GM10847 (cell line): ENCODE results near the gene CCSER1.

Experiments used
- POLR2A ChIP-seq: IDR thresholded peaks from 2 replicates; pipeline ENCODE4 v1.6.1; 2011; ENCODE audit not compliant: insufficient read length; ENCODE audit errors: extremely low read depth

Gene CCSER1

GRCh38 chr4:91128519-91128918 lies 1001.3 kb downstream of the CCSER1 start:
- TF ChIP-seq POLR2A, result no peak

- TF ChIP-seq POLR2A, result no peak
These were observed 1019.9 kb downstream of the CCSER1 start for GRCh38 chr4:91147067-91147466.

- TF ChIP-seq POLR2A, result no peak
These were observed 1043.6 kb downstream of the CCSER1 start for GRCh38 chr4:91170768-91171167.

DNA sequence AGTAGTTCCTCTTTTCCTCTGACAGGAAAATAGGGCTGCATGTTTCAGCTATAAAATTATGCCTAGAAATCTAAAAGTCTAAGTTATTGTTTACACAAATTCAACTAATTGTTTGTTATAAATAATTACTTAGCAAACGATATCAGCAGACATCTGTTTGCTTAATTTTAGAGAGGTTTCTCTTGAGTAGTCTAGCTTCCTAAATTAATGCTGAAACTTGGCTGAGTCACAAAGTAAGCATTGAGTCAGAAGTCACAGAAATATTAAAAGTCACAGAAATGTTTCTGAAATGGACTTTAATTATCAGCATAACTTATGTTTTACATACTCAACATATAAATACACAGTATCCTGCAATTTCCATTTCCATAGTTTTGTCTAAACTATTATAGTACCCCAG lies 1044.0 kb downstream of the CCSER1 start:
- no peak for TF ChIP-seq POLR2A

DNA sequence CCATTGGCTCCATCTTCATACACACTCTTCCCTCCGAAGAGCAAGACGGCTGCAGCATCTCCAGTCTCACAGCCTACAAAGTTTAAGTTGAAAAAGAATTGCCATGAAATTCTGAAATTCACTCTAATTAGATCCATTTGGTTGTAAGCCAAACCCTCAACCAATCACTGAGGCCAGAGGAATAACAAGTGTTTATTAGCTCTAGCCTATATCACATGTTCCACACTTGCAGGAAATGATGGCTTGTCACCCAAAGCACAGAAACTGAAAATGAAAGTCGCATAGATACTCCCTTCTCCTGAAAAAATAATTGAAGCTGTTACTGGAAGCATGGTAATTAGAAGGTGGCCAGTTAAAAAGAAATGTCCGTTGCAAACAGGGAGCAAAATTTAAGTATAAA lies 1071.8 kb downstream of the CCSER1 start:
- no peak for TF ChIP-seq POLR2A

GRCh38 chr4:91207535-91207934 lies 1080.3 kb downstream of the CCSER1 start:
- TF ChIP-seq POLR2A, result no peak

DNA sequence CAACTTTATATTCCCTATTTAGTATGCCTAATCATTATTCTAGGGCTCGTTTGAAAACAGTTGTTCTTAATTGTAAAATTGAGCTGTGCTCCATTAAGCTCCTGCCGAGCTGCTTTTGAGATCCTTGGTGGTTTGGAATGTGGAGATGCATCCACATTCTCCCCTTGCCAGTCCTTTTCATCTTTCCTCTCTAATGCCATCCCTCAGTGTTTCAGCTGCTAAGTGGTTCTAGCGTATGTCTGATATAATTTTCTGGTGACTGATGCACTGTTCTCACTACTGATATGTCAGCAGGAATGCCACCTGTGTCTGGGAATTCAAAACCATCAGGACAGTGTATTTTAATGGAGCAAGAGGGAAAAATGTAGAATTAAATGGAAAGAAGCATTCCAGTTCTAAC lies 1085.0 kb downstream of the CCSER1 start:
- no peak for TF ChIP-seq POLR2A

GRCh38 chr4:91220315-91220714 lies 1093.1 kb downstream of the CCSER1 start:
- no peak for TF ChIP-seq POLR2A

GRCh38 chr4:91222014-91222413 lies 1094.8 kb downstream of the CCSER1 start:
- TF ChIP-seq POLR2A, result no peak

GRCh38 chr4:91226867-91227266 lies 1099.7 kb downstream of the CCSER1 start:
- no peak for TF ChIP-seq POLR2A

- TF ChIP-seq POLR2A, result no peak
These were observed 1101.5 kb downstream of the CCSER1 start for GRCh38 chr4:91228659-91229058.

DNA sequence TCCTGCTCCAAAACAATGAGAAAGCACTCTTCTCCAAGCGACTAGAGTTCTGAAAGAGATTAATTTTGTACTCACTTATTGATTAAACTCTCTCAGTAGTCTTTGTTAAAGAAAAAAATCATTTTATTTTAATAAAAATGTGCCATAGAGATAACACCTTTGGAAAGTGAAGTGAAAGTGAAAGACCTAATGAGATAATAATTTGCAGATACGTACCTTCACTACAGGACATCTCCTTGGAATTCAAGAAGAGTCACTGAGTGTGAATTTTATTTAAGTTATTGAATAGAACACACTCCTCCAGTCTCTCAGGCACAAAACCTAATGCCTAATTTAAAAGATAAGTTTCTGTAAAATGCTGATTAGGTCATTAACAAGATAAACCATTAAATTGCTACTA lies 1106.0 kb downstream of the CCSER1 start:
- TF ChIP-seq POLR2A, result no peak

- TF ChIP-seq POLR2A, result no peak
These were observed 1115.9 kb downstream of the CCSER1 start for GRCh38 chr4:91243132-91243531.

GRCh38 chr4:91256043-91256442 lies 1128.8 kb downstream of the CCSER1 start:
- TF ChIP-seq POLR2A, result no peak

GRCh38 chr4:91256751-91257150 lies 1129.6 kb downstream of the CCSER1 start:
- no peak for TF ChIP-seq POLR2A

DNA sequence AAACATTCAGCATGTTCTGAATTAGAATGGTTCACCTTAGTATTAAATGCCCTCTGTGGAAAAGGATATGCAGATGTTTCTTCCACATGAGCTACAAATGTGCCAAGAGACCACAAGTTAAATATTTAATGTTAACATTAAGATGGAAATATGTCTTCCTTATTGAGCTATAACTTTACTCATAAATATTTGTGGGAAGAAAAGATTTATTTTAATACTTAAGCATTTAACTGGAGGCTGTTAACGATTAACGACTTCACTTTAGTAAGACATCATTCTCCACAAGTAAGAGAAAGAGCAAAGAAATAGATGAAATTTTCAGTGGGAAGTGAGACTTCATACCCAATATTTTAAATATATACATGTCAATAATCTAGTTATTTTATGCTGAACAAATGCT lies 1130.5 kb downstream of the CCSER1 start:
- TF ChIP-seq POLR2A, result no peak

DNA sequence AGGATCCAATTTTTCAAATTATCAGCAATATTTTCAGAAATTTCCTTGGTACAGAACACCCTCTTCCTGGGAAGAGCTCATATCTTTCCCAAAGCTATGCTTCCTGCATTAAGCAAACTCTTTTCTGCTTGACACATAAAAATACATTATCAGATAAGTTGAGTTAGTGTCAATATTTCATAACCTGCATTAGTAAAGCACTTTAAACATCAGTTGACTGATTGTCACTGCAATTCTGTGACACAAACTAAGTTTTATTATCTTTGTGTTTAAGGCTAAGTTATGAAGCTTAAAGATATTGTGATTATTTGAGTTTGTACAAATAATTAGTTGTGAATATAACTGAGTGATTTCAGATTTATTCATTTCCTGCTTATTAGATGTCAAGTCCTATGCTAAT lies 1131.1 kb downstream of the CCSER1 start:
- TF ChIP-seq POLR2A, result no peak

DNA sequence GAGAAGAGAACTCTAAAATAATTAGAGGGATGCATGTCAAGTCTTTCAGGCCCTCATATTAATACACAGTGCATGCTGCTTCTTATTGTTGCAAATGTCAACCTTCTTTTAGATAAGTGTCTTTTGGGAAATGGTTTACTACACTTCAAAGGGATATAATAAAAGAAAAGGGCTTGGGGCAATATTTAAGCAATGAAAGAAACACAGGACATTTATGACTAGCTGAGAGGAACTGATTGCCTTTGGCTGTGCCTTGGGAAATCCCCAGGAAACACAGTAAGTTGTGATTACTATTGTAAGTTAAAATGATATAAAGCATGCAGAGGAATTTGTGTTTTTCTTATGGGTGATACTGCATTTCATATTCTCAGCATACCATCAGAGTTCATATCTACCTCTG lies 1140.3 kb downstream of the CCSER1 start:
- TF ChIP-seq POLR2A, result no peak
